NCI-H2107 (cell line): ENCODE measurements around the gene SPDYE16.
"Not testable (repeated sequence)": the region's sequence is repeated elsewhere in the genome, so short reads cannot be mapped to it uniquely, and the experiment has no call there.

Source experiments
- DNase-seq: peaks from one replicate; lab custom pipeline; 2025; lab: John Stamatoyannopoulos, UW

Gene SPDYE16, protein sequence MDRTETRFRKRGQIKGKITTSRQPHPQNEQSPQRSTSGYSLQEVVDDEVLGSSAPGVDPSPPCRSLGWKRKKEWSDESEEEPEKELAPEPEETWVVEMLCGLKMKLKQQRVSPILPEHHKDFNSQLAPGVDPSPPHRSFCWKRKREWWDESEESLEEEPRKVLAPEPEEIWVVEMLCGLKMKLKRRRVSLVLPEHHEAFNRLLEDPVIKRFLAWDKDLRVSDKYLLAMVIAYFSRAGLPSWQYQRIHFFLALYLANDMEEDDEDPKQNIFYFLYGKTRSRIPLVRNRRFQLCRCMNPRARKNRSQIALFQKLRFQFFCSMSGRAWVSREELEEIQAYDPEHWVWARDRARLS

GRCh38 chr7:76543197-76543596, at the start of gene SPDYE16:
Gene SPDYE16, minus strand, starts transcription at chr7:76543297. Its CDS starts 1,838 bp downstream, at chr7:76541459.
- DNase-seq = not testable (repeated sequence)

DNA sequence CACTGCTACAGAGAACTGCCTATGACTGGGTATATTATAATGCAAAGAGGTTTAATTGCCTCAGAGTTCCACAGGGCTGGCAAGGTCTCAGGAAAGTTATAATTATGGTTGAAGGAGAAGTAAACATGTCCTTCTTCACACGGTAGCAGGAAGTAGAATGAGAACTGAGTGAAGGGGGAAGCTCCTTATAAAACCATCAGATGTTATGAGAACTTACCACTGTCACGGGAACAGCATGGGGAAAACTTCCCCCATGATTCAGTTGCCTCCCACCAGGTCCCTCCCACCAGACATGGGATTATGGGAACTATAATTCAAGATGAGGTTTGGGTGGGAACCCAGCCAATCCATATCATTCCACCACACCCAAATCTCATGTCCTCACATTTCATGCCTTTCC, 49.6 kb upstream of the SPDYE16 start:
- not testable (repeated sequence) for DNase-seq

DNA sequence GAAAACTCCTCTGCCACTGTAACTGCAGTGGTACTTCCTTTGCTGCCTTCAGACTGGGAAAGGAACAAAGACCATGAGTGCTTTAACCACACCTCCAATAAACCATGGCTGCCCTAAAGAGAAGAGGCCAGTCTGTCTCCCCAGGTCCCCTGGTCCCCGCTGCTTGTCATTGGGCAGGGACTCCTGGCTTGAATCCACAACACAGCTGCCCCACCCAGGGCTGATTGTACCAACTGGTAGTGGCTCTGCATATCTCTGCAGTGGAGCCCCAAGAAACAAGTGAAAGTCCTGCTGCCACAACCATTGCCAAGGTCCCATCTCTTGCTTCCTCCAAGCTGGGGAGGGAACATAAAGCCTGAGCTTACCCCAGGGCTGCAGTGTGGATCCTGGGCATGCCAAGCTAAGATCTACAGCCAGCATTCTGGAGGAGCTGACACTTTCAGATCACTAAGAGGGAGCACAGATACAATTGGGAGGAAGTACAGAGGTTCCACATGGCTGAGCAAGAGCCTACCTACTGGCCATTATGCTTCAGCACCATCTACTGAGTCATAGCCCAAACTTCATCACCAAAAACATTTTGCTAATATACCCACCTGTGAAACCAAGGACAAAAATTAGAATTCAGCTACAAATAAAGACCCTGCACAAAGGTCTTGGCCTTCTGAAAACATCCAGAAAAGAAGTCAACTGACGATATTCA, 48.7 kb upstream of the SPDYE16 start:
- DNase-seq = not testable (repeated sequence)

DNA sequence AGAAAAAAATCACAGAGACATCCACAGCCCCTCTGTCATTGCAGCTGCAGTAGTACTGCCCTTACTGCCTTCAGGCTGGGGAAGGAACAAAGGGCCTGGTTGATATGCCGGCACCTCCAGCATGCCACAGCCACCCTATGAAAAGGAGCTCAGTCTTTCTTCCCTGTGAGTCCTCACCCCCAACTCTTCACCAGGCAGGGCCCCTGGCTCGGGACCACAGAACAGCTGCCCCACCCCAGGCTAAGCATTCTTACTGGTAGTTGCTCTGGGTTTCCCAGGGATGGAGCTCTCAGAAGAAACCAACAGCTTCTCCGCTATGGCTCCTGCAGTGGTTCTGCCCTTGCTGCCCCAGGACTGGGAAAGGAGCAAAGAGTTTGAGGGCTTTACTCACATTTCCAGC, 47.9 kb upstream of the SPDYE16 start:
- not testable (repeated sequence) for DNase-seq

DNA sequence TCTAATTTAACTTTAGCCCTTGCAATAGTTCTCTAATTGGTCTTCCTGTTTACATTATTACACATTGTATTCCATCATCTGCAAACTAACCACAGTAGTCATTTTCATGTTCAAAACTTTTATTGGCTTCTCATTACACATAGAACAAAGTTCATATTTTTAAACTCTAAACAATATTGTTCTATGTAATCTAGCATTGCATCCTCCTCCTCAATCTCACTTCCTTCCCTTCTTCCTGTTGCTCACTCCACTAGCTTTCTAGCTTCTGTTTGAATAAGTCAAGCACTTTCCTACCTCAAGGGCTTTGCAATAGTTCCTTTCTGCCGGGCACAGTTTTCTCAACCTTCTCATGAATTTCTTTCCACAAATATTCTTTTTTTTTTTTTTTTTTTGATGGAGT, 45.5 kb upstream of the SPDYE16 start:
- DNase-seq = not testable (repeated sequence)

- DNase-seq = not testable (repeated sequence)
These were observed 43.7 kb upstream of the SPDYE16 start for GRCh38 chr7:76586585-76587315.

GRCh38 chr7:76583636-76584281, 40.7 kb upstream of the SPDYE16 start:
- DNase-seq = not testable (repeated sequence)

DNA sequence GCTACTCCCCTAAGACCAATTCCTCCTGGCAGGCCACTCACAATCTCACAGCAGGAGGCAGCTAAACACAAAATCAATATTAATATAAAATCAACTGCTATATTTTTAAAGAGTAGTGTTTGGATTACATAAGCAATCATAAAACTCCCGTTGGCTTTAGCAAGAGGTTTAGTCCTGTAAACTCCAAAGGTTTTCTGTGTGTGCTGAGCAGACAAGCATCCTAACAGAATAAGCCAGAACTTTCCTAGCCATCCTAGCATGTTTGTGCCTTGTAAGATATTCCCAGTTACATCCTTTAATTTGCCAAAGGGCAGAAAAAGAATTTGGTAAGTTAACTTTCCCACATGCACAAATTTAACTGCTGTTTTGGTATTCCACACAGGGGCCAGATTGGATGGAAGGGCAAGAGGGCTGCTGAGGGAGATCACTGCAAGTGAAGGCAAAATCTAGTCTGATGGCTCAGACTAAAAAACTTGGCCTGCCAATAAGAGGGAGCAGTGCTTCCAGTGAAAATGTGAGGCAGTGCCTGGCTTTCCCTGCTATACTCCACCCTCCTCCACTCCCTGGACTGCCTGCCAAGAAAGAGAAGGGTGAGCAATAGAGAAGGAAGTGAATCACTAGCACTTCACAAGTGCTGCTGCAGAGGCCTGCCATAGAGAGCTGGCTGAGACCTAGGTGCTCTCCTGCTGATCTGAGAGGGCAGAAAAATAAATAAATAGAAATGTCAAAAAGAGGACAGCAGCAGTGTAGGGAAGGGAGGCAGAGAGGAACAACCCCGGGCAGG, 39.9 kb upstream of the SPDYE16 start:
- DNase-seq = not testable (repeated sequence)

- DNase-seq = not testable (repeated sequence)
These were observed 33.0 kb upstream of the SPDYE16 start for GRCh38 chr7:76575919-76576655.

DNA sequence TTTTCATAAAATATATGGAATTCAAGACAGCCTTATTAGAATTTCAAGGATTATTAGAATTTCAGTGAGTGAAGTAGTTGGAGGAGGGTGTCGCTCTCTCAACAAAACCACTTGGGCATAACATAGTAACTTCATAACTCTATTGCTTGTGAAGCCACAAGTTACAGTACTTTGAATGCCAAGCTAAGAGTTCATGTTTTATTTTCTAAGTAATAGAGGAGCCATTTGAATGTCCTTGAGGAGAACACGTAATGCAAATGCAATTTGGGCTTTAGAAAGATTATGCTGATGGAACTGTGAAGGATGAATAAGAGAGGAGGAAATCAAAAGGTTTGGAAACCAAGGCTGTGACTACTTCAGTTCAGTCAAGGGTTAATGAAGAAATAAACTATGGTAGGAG, 32.3 kb upstream of the SPDYE16 start:
- DNase-seq = not testable (repeated sequence)

- DNase-seq = not testable (repeated sequence)
These were observed 29.2 kb upstream of the SPDYE16 start for GRCh38 chr7:76572296-76572695.

GRCh38 chr7:76570324-76570775, 27.3 kb upstream of the SPDYE16 start:
- DNase-seq = not testable (repeated sequence)

DNA sequence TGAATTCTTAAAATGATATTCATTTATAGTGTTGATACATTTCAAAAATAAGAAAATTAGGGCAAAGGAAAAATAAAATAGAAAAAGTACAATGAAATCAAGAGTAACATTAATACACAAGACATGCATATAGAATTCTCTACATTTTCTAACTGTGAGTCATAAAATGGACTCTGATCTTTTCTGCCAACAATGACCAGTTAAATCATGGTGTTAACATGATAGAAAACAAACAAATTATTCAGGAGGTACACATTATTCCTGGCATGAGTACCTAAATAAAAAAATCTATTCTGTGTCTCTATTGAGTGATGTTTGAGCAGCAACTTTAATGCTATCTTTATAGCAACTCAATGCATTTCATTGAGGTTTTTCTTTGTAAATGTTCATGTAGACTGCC, 25.6 kb upstream of the SPDYE16 start:
- not testable (repeated sequence) for DNase-seq

GRCh38 chr7:76567753-76568152, 24.7 kb upstream of the SPDYE16 start:
- not testable (repeated sequence) for DNase-seq

DNA sequence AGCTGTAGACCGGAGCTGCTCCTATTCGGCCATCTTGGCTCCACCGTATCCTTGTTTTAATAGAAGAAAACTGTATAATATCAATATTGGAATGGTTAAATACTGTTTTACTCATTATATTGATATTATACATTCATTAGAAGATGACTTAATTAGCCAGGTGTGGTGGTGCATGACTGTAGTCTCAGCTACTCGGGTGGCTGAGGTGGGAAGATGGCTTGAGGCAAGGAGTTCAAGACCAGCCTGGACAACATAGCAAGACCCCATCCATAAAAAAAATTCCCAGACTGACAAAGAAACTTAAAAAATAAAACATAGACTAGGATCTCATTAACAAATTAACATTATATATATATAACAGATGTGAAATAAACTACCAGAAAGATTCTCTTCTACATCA, 24.2 kb upstream of the SPDYE16 start:
- not testable (repeated sequence) for DNase-seq

GRCh38 chr7:76565001-76565400, 21.9 kb upstream of the SPDYE16 start:
- not testable (repeated sequence) for DNase-seq

DNA sequence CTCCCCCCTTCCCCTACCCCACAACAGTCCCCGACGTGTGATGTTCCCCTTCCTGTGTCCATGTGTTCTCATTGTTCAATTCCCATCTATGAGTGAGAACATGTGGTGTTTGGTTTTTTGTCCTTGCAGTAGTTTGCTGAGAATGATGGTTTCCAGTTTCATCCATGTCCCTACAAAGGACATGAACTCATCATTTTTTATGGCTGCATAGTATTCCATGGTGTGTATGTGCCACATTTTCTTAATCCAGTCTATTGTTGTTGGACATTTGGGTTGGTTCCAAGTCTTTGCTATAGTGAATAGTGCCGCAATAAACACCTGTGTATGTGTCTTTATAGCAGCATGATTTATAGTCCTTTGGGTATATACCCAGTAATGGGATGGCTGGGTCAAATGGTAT, 18.2 kb upstream of the SPDYE16 start:
- DNase-seq = not testable (repeated sequence)

- DNase-seq = not testable (repeated sequence)
These were observed 17.1 kb upstream of the SPDYE16 start for GRCh38 chr7:76560157-76560556.

GRCh38 chr7:76559685-76560084, 16.6 kb upstream of the SPDYE16 start:
- not testable (repeated sequence) for DNase-seq

GRCh38 chr7:76551992-76552391, 8.9 kb upstream of the SPDYE16 start:
- not testable (repeated sequence) for DNase-seq
